H1 (cell line): ENCODE measurements around the gene TPMT.

Source experiments
- EZH2 ChIP-seq: fragments of 200-600 bp; sonication (generic); IDR thresholded peaks from 2 replicates; pipeline ENCODE4 v1.7.1; 2012; ENCODE audit warnings: low read depth, mild to moderate bottlenecking, moderate library complexity, low read length, inconsistent platforms; ENCODE audit not compliant: severe bottlenecking
- KDM4A ChIP-seq: IDR thresholded peaks from one replicate; pipeline ENCODE4 v1.7.1; 2012; ENCODE audit warnings: low read depth, mild to moderate bottlenecking, moderate library complexity, low read length, inconsistent platforms; ENCODE audit not compliant: severe bottlenecking
- KDM5A ChIP-seq: fragments of 200-600 bp; IDR thresholded peaks from 2 replicates; pipeline ENCODE4 v1.7.1; 2012; ENCODE audit warnings: mild to moderate bottlenecking, low read length, inconsistent platforms, mixed read lengths
- MAFK ChIP-seq: IDR thresholded peaks from 2 replicates; pipeline ENCODE4 v1.6.1; 2012; ENCODE audit warnings: low read depth, mild to moderate bottlenecking, improper control_type of control experiment, low read length
- NRF1 ChIP-seq: IDR thresholded peaks from 2 replicates; pipeline ENCODE4 v1.6.1; 2011; ENCODE audit warnings: mild to moderate bottlenecking, low read depth, low read length, improper control_type of control experiment
- PHF8 ChIP-seq: fragments of 200-600 bp; sonication (generic); conservative IDR thresholded peaks from 2 replicates; pipeline ENCODE4 v1.7.1; 2012; ENCODE audit warnings: low read depth, mild to moderate bottlenecking, inconsistent platforms, low read length, moderate library complexity
- POLR2A ChIP-seq, 2 experiments: IDR thresholded peaks; 1 replicate in 1 of 2; 2 replicates in 1 of 2; pipeline ENCODE4 v1.6.1; 2011; ENCODE audit warnings: low read depth in 2 of 2, low read length in 2 of 2, mild to moderate bottlenecking in 2 of 2; ENCODE audit errors: control extremely low read depth in 1 of 2
- POLR2AphosphoS5 ChIP-seq: IDR thresholded peaks from 2 replicates; pipeline ENCODE4 v1.6.1; 2011; ENCODE audit warnings: low read depth, low read length
- RFX5 ChIP-seq: IDR thresholded peaks from 2 replicates; pipeline ENCODE4 v1.6.1; 2011; ENCODE audit warnings: low read depth, low read length, improper control_type of control experiment, borderline replicate concordance
- SUZ12 ChIP-seq: fragments of 200-600 bp; sonication (generic); IDR thresholded peaks from 2 replicates; pipeline ENCODE4 v1.6.1; 2012; ENCODE audit warnings: mild to moderate bottlenecking, inconsistent platforms, low read length, moderate library complexity, mixed read lengths
- TF ChIP-seq, protein P1 (sequence below), 3 experiments: IDR thresholded peaks; 1 replicate in 2 of 3; 2 replicates in 1 of 3; pipeline versions ENCODE4 v1.5.1 to v1.6.1; 2011; ENCODE audit warnings: low read length in 3 of 3, mild to moderate bottlenecking in 3 of 3, inconsistent platforms in 2 of 3, low read depth in 1 of 3, moderate library complexity in 1 of 3; ENCODE audit not compliant: insufficient read depth in 1 of 3; ENCODE audit errors: control extremely low read depth in 1 of 3

DNA sequence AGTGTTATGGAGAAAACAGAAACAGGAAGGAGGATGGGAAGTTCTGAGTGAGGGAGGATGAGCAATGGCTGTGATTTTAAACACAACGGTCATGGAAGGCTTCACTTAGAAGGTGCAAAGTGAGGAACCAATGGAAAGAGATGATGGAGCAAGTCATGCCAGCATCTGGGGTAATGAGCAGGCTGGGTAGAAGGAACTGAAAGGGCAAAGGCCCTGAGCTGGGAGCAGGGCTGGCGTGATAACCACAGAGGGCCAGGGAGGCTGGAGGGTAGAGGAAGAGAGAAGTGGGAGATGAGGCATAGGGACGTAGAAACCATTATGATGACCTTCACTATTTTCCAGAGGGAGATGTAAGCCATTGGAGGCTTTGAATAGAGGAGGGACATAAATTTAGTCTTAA lies 76.0 kb downstream of the TPMT start:
- no peak for TF ChIP-seq PHF8
- no peak for TF ChIP-seq RFX5
- no peak for TF ChIP-seq NRF1
- no peak for TF ChIP-seq POLR2AphosphoS5
- no peak for TF ChIP-seq KDM4A
- TF ChIP-seq POLR2A (IDR thresholded peaks at IDR 0.05; ENCODE audit: control extremely low read depth in 1 of 2, low read depth in 2 of 2, low read length in 2 of 2) = no peak
- TF ChIP-seq EZH2 = no peak
- no peak for TF ChIP-seq SUZ12
- TF ChIP-seq, protein P1, sequence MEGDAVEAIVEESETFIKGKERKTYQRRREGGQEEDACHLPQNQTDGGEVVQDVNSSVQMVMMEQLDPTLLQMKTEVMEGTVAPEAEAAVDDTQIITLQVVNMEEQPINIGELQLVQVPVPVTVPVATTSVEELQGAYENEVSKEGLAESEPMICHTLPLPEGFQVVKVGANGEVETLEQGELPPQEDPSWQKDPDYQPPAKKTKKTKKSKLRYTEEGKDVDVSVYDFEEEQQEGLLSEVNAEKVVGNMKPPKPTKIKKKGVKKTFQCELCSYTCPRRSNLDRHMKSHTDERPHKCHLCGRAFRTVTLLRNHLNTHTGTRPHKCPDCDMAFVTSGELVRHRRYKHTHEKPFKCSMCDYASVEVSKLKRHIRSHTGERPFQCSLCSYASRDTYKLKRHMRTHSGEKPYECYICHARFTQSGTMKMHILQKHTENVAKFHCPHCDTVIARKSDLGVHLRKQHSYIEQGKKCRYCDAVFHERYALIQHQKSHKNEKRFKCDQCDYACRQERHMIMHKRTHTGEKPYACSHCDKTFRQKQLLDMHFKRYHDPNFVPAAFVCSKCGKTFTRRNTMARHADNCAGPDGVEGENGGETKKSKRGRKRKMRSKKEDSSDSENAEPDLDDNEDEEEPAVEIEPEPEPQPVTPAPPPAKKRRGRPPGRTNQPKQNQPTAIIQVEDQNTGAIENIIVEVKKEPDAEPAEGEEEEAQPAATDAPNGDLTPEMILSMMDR (IDR thresholded peaks at IDR 0.05; ENCODE audit: control extremely low read depth in 1 of 3, insufficient read depth in 1 of 3, low read depth in 1 of 3, low read length in 3 of 3) = no peak
- TF ChIP-seq KDM5A = no peak
- TF ChIP-seq MAFK = no peak
